ENCODE results near the gene C6orf58.

C6orf58 gene

GRCh38 chr6:127576874-127577273 is at the start of gene C6orf58:
TSS of gene C6orf58 (plus strand) at chr6:127577174. CDS start at chr6:127577186, 12 bp downstream.
- FAIRE-seq, result no peak
- DNase-seq (ENCODE audit: insufficient read length, low spot score), result no peak
- no peak for TF ChIP-seq CTCF (IDR thresholded peaks at IDR 0.05; ENCODE audit: insufficient read depth, missing control alignments)

GRCh38 chr6:127533011-127533410 is 44.0 kb upstream of the C6orf58 start:
- FAIRE-seq (no peak), DNase-seq (ENCODE audit: insufficient read length, low spot score) (no peak)
- TF ChIP-seq CTCF (IDR thresholded peaks at IDR 0.05; ENCODE audit: insufficient read depth, missing control alignments), result no peak

- TF ChIP-seq CTCF (IDR thresholded peaks at IDR 0.05; ENCODE audit: insufficient read depth, missing control alignments), result no peak
- FAIRE-seq (no peak), DNase-seq (ENCODE audit: insufficient read length, low spot score) (no peak)
Observed at GRCh38 chr6:127533736-127534135, 43.2 kb upstream of the C6orf58 start.

- FAIRE-seq, result no peak
Observed at GRCh38 chr6:127538750-127539264, 38.2 kb upstream of the C6orf58 start.

GRCh38 chr6:127539272-127539671 is 37.7 kb upstream of the C6orf58 start:
- FAIRE-seq (no peak), DNase-seq (ENCODE audit: insufficient read length, low spot score) (no peak)
- TF ChIP-seq CTCF (IDR thresholded peaks at IDR 0.05; ENCODE audit: insufficient read depth, missing control alignments), result peak; percentile 64

More at GRCh38 chr6:127538750-127539264, 38.2 kb upstream of the C6orf58 start:
- DNase-seq (ENCODE audit: insufficient read length, low spot score), result no peak
- no peak for TF ChIP-seq CTCF (IDR thresholded peaks at IDR 0.05; ENCODE audit: insufficient read depth, missing control alignments)

GRCh38 chr6:127547215-127547614 is 29.8 kb upstream of the C6orf58 start:
- TF ChIP-seq CTCF (IDR thresholded peaks at IDR 0.05; ENCODE audit: insufficient read depth, missing control alignments), result peak; percentile 13
- DNase-seq (ENCODE audit: insufficient read length, low spot score), result no peak
- no peak for FAIRE-seq

GRCh38 chr6:127547904-127548649 is 28.9 kb upstream of the C6orf58 start:
- FAIRE-seq (no peak), DNase-seq (ENCODE audit: insufficient read length, low spot score) (no peak)
- TF ChIP-seq CTCF (IDR thresholded peaks at IDR 0.05; ENCODE audit: insufficient read depth, missing control alignments), result peak; percentile 15
